Right cardiac atrium (tissue), 5 donors: ENCODE results near the gene MED13L. TPM values are rescaled to one million over a fixed set of nuclear protein-coding genes. Genes with fewer than 3 reads are reported as not detected.
A peak's percentile ranks its signal among the peaks of the same experiment; 100 is the strongest.

Source experiments
- ATAC-seq, 2 donors: fragments of 200-7000 bp; cut with Tn5 transposase; one replicate each; pipeline versions ENCODE4 v1.8.0 to v1.9.1; 2020; ENCODE audit warnings: moderate library complexity in 2 of 2, mild to moderate bottlenecking in 1 of 2
- DNase-seq, 3 donors: peaks; one replicate each; pipeline ENCODE4 v3.0.0-alpha.2; 2020
- H3K27ac ChIP-seq: one replicate; pipeline ENCODE4 v1.5.1; 2013; ENCODE audit warnings: mild to moderate bottlenecking, low read length, control low read depth, moderate library complexity
- H3K27me3 ChIP-seq: one replicate; pipeline ENCODE4 v1.6.1; 2013; ENCODE audit not compliant: control insufficient read depth, insufficient read depth
- H3K4me1 ChIP-seq: one replicate; pipeline ENCODE4 v1.6.1; 2013; ENCODE audit warnings: low read length; ENCODE audit not compliant: control insufficient read depth, insufficient read depth
- H3K4me3 ChIP-seq: one replicate; pipeline ENCODE4 v1.5.1; 2013; ENCODE audit warnings: low read length, control low read depth
- H3K9me3 ChIP-seq: one replicate; pipeline ENCODE4 v1.6.1; 2013; ENCODE audit warnings: low read length; ENCODE audit not compliant: control insufficient read depth
- WGBS: extraction: QIAGEN DNeasy Blood & Tissue Kit; methylation state at CpG from one replicate; pipeline ENCODE4 v1.1.7; 2013; 5-methylcytosine and 5-hydroxymethylcytosine counted together
- intact Hi-C, 4 donors: fragments of 100-400 bp; cut with DNase I; formaldehyde crosslinking; loops; one replicate each; pipeline versions ENCODE4 v1.11.0 to v1.14.0; 2022 to 2023
- polyA plus RNA-seq: library from polyadenylated mRNA; stranded (reverse); fragments of 200-250 nt; gene quantifications from one replicate; pipeline ENCODE4 v1.2.3, GENCODE V29; 2013
- total RNA-seq, 4 donors: library from RNA; stranded (reverse); fragmentation: NEBNext Ultra II Directional; extraction: Animal tissue kit (Norgen Biotek cat#: 25700); gene quantifications; one replicate each; pipeline ENCODE4 v1.2.1, GENCODE V29; 2021
- donor health status: healthy with polysubstance abuse.
- donor health status: DM: no; HTN: yes; CAD: no.
- donor health status: DM: no; HTN: no; CAD: no.
- donor health status: DM: no; HTN: yes; CAD: no; lungs with severe emphysema.
- donor health status: DM: yes; HTN: yes; CAD: no.

MED13L gene
- total and polyA plus RNA-seq, 5 donors, result 15.6 to 73.5 (median 69.0) TPM

DNA sequence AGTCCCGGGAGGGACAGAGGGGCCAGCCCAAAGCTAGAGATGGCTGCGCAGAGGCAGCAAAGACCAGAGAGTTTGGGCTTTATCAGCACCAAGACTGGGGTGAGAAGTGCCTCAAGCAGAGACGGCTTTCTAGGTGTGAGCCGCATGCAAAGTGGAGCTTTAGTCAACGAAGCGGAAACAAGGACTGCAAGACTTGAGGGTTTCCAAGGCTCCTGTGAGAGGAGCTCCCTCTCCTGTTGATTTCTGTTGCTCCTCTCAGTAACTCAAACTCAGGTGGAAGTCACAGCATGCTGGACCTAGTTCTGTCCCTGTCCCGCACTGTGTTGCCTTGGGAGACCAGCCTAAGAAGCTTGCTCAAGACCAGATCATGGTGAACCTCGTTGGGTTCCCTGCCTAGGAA, 327.8 kb downstream of the MED13L start:
- intact Hi-C loops, result no loop called here
- WGBS, result 84% methylated on average over 8 of the region's 8 CpGs
- DNase-seq (no peak), ATAC-seq (no peak)
- no peaks in the 10 kb centered on the region for H3K27me3 ChIP-seq
- no peak overlapping the region for H3K27ac ChIP-seq
- no peaks in the 10 kb centered on the region for H3K9me3 ChIP-seq
- peaks cover 1% of the 10 kb centered on the region for H3K4me1 ChIP-seq
- no peak overlapping the region for H3K4me3 ChIP-seq

DNA sequence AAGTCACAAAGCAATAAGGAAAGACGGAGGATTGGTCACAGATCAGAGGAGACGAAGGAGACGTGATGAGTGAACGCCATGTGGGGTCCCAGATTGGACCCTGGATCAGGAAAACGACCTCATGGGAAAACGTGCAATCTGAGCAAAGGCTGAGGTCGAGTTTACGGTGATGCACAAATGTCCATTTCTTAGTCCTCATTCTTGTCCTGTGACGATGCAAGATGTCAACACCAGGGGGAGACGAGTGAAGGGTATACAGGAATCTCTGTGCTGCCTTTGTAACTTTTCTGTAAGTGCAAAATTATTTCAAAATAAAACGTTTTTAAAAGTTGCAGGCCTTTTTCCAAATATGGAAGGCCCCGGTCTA, 329.8 kb downstream of the MED13L start:
- 77% methylated on average over 12 of the region's 12 CpGs for WGBS
- ATAC-seq, result no peak
- H3K4me3 ChIP-seq, result no peak overlapping the region

DNA sequence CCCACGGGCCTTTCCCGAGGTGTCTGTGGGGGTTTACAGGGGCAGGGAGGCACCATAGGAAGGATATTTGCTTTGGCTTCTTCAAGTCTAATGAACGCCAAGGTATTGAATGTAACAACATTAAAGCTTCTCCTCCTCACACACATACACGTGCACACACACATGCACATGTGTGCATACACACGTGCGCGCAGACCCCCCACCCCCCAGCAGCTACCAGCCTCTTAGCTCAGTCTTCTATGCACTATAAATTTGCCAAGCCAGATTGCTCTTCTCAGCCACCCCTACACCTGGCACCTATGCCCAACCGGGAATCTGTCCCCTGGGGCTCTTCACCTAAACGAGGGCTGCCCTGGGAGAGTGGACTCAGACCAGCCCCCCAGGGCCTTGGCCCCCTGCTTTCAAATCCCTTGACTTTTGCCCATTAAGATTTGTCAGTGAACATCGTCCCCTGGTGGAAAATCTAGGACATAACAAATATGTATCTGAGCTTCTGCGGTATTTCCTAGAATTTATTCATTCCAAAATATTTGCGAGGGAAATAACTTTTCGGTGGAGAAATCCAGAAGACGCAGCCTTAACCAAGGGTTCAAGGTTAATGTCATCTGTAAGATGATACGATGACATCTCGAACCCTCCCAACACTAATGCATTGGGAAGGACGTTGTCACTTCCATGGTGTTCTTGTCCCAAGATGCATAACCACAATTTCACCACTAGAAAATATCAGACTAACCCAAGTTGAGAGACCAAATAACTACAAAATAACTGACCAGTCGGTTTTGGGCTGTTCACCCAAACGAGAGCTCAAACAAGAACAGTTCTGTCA, 330.4 kb downstream of the MED13L start:
- Histone ChIP-seq H3K4me1 (peaks cover 2% of the 10 kb centered on the region), H3K9me3 (no peaks in the 10 kb centered on the region), H3K4me3 (no peak overlapping the region), H3K27ac (no peak overlapping the region), H3K27me3 (no peaks in the 10 kb centered on the region)
- intact Hi-C loops, result no loop called here
- DNase-seq (no peak), ATAC-seq (no peak)
- WGBS, result 78% methylated on average over 19 of the region's 19 CpGs

More for the DNA sequence above, 329.8 kb downstream of the MED13L start:
- Histone ChIP-seq H3K4me1 (peaks cover 2% of the 10 kb centered on the region), H3K27ac (no peak overlapping the region), H3K27me3 (no peaks in the 10 kb centered on the region), H3K9me3 (no peaks in the 10 kb centered on the region)
- intact Hi-C loops, result no loop called here
- DNase-seq, result no peak

DNA sequence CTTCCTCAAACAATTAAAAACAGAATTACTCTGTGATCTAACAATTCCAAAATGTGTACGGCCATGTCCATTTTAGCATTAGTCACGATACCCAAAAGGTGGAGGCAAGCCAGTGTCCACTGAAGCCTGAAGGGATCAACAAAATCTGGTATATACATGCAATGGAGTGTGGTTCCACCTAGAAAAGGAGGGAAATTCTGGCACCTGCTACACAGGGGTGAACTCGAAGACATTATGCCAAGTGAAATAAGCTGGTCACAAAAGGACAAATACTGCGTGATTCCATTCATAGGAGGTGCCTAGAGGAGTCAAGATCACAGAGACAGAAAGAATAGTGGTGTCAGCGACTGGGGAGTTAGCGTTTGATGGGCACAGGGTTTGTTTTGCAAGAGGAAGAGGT, 331.4 kb downstream of the MED13L start:
- Histone ChIP-seq H3K9me3 (no peaks in the 10 kb centered on the region), H3K4me1 (peaks cover 2% of the 10 kb centered on the region), H3K27ac (no peak overlapping the region), H3K27me3 (no peaks in the 10 kb centered on the region), H3K4me3 (no peak overlapping the region)
- intact Hi-C loops, result no loop called here
- ATAC-seq (no peak), DNase-seq (no peak)
- 92% methylated on average over 6 of the region's 6 CpGs for WGBS

DNA sequence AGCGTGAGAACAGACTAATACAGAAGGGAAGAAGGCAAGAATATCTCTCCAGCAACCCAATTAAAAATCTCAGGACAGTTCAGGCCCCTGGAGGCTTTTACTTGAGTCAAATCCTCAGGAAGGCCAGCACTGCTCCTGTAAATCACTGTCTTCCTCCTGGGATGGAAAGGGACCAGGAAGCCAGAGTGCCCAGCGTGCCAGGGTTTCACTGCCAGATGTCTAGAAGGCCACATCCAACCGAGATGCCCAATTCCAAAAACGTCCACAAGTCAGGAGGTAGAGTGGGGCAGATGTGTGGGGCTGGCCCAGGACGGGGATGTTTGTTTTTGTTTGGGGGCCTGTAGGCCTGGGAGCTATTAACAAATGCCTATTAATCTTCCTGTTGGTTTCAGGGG, 332.0 kb downstream of the MED13L start:
- Histone ChIP-seq H3K4me1 (peaks cover 2% of the 10 kb centered on the region), H3K27me3 (no peaks in the 10 kb centered on the region), H3K27ac (no peak overlapping the region), H3K9me3 (no peaks in the 10 kb centered on the region), H3K4me3 (no peak overlapping the region)
- WGBS, result 81% methylated on average over 5 of the region's 5 CpGs
- no peak for ATAC-seq
- no peak for DNase-seq
- intact Hi-C loops, result no loop called here

DNA sequence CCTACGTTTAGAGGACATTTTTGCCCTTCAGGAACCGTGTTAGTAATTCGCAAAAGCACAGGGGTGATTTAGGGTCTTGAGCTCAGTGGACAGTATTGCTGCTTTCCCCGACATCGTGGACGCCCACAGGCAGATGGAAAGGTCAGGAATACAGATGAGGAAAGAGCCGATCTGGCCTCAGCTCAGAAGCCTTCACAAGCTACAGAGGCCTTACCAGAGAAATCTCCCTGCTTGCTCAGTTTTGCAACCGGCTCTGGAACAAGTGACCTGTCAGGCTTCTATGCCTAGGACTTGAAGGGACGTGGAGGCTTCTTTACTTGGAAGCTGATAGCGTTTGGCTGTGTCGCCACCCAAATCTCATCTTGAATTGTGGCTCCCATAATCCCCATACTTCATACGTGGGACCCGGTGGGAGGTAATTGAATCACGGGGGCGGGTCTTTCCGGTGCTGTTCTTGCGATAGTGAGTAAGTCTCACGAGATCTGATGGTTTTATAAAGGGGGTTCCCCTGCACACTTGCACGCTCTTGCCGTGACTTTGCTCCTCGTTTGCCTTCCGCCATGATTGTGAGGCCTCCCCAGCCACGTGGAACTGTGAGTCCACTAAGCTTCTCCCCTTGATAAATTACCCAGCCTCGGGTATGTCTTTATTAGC, 332.5 kb downstream of the MED13L start:
- WGBS, result 80% methylated on average over 24 of the region's 24 CpGs
- no peak overlapping the region for H3K4me3 ChIP-seq
- intact Hi-C loops, result no loop called here
- ATAC-seq (peak; percentile 31 to 45), DNase-seq (peak in 2 of 3 donors; percentile 47 to 63)
- H3K27ac ChIP-seq, result peak overlapping the region; percentile 40
- peaks cover 2% of the 10 kb centered on the region for H3K4me1 ChIP-seq
- H3K27me3 ChIP-seq, result no peaks in the 10 kb centered on the region
- no peaks in the 10 kb centered on the region for H3K9me3 ChIP-seq

DNA sequence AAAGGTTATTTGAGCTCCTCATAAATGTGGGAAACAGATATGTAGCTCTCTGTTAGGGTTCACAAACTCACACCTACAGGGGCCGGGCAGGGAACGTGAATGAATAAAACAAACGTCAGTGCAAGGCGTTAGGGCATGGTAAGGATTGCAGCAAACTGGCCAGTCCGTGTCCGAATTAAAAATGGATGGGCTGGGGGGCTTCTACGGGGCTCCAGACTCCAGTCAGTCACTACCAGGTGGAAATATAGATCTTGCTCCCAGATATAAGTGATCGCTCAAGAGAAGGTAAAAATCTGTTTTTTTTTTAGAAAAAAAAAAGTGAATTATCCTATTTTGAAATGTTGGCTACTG, 333.1 kb downstream of the MED13L start:
- ATAC-seq (no peak), DNase-seq (no peak)
- H3K4me3 ChIP-seq, result no peak overlapping the region
- H3K27ac ChIP-seq, result no peak overlapping the region
- H3K9me3 ChIP-seq, result no peaks in the 10 kb centered on the region
- H3K4me1 ChIP-seq, result peaks cover 2% of the 10 kb centered on the region
- H3K27me3 ChIP-seq, result no peaks in the 10 kb centered on the region
- intact Hi-C loops, result no loop called here
- WGBS, result 95% methylated on average over 8 of the region's 8 CpGs

DNA sequence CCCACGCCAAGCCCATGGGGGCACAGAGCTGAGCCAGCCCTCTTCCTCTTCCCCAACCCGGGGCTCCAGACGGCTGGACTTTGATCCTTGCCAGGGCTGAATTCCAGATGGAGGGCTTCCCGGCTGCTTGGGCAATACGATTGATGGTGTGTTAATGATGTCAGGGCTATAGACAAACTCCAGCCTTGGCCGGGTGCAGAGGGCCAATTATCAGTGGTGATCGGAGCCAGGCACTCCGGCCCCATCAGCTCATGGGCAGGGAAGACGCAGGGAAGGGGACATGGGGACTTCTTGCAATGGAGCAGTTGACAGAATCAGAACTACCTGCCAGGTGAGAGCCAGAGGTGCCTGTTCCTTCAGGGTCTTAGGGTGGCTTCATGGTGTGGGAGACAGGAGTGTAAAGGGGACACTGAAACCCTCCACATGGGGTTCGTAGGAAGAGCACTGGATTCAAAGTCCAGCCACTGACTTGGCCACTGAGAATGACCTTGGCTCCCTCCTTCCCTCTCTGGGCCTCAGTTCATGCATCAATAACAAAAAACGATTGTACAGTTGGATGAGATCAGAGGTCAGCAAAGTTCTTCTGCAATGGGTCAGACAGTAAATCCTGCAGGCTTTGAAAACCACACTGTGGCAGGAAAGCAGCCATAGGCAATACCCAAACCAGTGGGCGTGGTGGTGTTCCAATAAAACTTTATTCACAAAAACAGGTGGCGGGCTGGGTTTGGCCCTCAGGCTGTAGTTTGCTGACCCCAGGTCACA, 333.7 kb downstream of the MED13L start:
- ATAC-seq (peak; percentile 77 to 79), DNase-seq (peak; percentile 75 to 89 (median 81))
- Histone ChIP-seq H3K4me3 (no peak overlapping the region), H3K27me3 (no peaks in the 10 kb centered on the region), H3K9me3 (no peaks in the 10 kb centered on the region), H3K4me1 (peaks cover 2% of the 10 kb centered on the region), H3K27ac (no peak overlapping the region)
- 56% methylated on average over 13 of the region's 13 CpGs for WGBS
- intact Hi-C loops, result no loop called here

DNA sequence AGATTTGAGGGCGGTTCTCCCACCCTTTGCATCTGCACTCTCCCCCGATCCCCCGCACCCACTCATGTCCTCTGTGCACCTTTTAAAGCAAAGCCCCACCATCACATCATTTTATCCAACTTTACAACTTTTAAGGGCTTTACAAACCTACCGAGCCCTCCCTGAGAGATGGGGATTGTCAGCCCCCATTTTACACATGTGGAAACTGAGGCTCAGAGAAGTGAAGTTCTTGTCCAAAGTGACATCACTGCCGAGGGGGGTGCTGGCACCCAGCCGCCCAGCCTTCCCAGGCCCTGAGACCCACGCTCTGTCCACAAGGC, 334.2 kb downstream of the MED13L start:
- Histone ChIP-seq H3K27me3 (no peaks in the 10 kb centered on the region), H3K9me3 (no peaks in the 10 kb centered on the region), H3K27ac (no peak overlapping the region), H3K4me1 (peaks cover 2% of the 10 kb centered on the region), H3K4me3 (no peak overlapping the region)
- 74% methylated on average over 7 of the region's 7 CpGs for WGBS
- intact Hi-C loops, result no loop called here
- DNase-seq, result no peak
- ATAC-seq, result no peak

DNA sequence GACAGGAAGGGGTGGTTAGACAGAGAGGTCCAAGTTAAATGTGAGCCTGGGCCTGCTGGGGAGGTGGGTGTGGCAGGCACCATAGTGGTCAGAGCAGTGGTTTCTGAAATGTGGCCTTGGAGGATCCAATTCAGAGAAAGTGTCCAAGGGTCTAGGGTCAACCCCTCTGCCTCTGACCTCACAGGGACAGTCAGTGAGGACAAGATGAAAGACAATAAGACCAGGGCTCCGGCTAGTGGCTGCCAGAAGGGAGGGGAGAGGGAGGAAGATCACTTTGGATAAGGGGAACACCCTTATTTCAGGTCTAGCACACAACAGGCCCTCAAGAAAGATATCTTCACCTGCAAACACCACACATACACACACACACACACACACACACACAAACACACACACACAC, 335.1 kb downstream of the MED13L start:
- DNase-seq (no peak), ATAC-seq (no peak)
- WGBS, result 87% methylated on average over 1 of the region's 1 CpG
- Histone ChIP-seq H3K27ac (no peak overlapping the region), H3K4me1 (peaks cover 2% of the 10 kb centered on the region), H3K4me3 (no peak overlapping the region), H3K9me3 (no peaks in the 10 kb centered on the region), H3K27me3 (no peaks in the 10 kb centered on the region)
- intact Hi-C loops, result no loop called here

DNA sequence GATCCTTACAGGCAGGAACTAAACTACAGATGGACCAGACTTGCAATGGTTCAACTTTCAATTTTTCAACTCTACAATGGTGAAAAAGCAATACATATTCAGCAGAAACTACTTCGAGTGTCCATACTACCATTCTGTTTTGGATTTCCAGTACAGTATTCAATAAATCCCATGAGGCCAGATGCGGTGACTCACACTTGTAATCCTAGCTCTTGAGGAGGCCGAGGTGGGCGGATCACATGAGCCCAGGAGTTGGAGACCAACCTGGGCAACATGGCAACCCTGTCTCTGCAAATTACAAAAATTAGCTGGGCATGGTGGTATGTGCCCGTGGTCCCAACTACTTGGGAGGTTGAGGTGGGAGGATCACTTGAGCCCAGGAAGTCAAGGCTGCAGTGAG, 336.1 kb downstream of the MED13L start:
- Histone ChIP-seq H3K27ac (no peak overlapping the region), H3K27me3 (no peaks in the 10 kb centered on the region), H3K4me3 (no peak overlapping the region), H3K4me1 (peaks cover 2% of the 10 kb centered on the region), H3K9me3 (no peaks in the 10 kb centered on the region)
- ATAC-seq (no peak), DNase-seq (no peak)
- intact Hi-C loops, result no loop called here
- 94% methylated on average over 5 of the region's 5 CpGs for WGBS
